ENCODE results near the gene FAAH. TPM values are rescaled to one million over a fixed set of nuclear protein-coding genes. Genes with fewer than 3 reads are reported as not detected.

The FAAH gene
- total and polyA plus RNA-seq, 2 of the 13 experiments (the other 11 are each of a cell fraction or from before 2014, with no cell fraction given), result 5.4 to 11.0 TPM

DNA sequence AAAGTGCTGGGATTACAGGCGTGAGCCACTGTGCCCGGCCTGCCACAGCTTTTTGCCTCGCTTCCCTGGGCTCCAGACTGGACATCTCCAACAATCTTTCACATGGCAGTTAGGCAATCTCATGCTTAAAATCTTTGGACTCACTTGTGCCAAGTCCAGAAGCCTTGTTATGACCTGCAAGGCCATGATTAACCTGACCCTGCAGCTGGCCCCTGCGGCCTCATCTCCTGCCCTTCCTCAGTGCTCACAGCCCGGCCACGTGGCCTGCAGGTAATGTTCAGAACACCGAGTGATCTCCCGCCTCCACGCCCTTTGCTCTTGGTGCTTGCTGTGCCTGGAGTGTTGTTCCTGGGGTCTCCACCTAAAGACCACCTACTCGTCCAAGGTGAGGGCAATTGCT is 24.9 kb downstream of the FAAH start (continued):
- TF ChIP-seq, protein P1, sequence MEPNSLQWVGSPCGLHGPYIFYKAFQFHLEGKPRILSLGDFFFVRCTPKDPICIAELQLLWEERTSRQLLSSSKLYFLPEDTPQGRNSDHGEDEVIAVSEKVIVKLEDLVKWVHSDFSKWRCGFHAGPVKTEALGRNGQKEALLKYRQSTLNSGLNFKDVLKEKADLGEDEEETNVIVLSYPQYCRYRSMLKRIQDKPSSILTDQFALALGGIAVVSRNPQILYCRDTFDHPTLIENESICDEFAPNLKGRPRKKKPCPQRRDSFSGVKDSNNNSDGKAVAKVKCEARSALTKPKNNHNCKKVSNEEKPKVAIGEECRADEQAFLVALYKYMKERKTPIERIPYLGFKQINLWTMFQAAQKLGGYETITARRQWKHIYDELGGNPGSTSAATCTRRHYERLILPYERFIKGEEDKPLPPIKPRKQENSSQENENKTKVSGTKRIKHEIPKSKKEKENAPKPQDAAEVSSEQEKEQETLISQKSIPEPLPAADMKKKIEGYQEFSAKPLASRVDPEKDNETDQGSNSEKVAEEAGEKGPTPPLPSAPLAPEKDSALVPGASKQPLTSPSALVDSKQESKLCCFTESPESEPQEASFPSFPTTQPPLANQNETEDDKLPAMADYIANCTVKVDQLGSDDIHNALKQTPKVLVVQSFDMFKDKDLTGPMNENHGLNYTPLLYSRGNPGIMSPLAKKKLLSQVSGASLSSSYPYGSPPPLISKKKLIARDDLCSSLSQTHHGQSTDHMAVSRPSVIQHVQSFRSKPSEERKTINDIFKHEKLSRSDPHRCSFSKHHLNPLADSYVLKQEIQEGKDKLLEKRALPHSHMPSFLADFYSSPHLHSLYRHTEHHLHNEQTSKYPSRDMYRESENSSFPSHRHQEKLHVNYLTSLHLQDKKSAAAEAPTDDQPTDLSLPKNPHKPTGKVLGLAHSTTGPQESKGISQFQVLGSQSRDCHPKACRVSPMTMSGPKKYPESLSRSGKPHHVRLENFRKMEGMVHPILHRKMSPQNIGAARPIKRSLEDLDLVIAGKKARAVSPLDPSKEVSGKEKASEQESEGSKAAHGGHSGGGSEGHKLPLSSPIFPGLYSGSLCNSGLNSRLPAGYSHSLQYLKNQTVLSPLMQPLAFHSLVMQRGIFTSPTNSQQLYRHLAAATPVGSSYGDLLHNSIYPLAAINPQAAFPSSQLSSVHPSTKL (CRISPR knock-in tag; IDR thresholded peaks at IDR 0.05), result peak; percentile 77; the same call in 1 of the 2 replicates
- TF ChIP-seq NFE2L1 (CRISPR knock-in tag; IDR thresholded peaks at IDR 0.05; ENCODE audit: borderline replicate concordance), result no peak
- TF ChIP-seq, protein P2, sequence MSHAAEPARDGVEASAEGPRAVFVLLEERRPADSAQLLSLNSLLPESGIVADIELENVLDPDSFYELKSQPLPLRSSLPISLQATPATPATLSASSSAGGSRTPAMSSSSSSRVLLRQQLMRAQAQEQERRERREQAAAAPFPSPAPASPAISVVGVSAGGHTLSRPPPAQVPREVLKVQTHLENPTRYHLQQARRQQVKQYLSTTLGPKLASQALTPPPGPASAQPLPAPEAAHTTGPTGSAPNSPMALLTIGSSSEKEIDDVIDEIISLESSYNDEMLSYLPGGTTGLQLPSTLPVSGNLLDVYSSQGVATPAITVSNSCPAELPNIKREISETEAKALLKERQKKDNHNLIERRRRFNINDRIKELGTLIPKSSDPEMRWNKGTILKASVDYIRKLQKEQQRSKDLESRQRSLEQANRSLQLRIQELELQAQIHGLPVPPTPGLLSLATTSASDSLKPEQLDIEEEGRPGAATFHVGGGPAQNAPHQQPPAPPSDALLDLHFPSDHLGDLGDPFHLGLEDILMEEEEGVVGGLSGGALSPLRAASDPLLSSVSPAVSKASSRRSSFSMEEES (CRISPR knock-in tag; IDR thresholded peaks at IDR 0.05), result peak; percentile 42; the same call in 1 of the 2 replicates
- no peak for TF ChIP-seq TEAD3 (CRISPR knock-in tag; optimal IDR thresholded peaks at IDR 0.05; ENCODE audit: borderline replicate concordance)
- no peak for TF ChIP-seq RFX5 (IDR thresholded peaks at IDR 0.05; ENCODE audit: low read depth, low read length)
- no peak for TF ChIP-seq SMARCC2 (IDR thresholded peaks at IDR 0.05)
- TF ChIP-seq ZBTB20 (CRISPR knock-in tag; IDR thresholded peaks at IDR 0.05; ENCODE audit: borderline replicate concordance, low read depth), result no peak
- TF ChIP-seq HNF4A (CRISPR knock-in tag; IDR thresholded peaks at IDR 0.05), result peak; percentile 82
- TF ChIP-seq MED1 (CRISPR knock-in tag; IDR thresholded peaks at IDR 0.05), result 0 out of 2 replicates have a peak, but pooled peaks have one; percentile 48
- TF ChIP-seq, protein P3, sequence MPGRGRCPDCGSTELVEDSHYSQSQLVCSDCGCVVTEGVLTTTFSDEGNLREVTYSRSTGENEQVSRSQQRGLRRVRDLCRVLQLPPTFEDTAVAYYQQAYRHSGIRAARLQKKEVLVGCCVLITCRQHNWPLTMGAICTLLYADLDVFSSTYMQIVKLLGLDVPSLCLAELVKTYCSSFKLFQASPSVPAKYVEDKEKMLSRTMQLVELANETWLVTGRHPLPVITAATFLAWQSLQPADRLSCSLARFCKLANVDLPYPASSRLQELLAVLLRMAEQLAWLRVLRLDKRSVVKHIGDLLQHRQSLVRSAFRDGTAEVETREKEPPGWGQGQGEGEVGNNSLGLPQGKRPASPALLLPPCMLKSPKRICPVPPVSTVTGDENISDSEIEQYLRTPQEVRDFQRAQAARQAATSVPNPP (CRISPR knock-in tag; IDR thresholded peaks at IDR 0.05), result peak; percentile 34; the same call in 1 of the 2 replicates
- no peak for TF ChIP-seq IKZF4 (CRISPR knock-in tag; IDR thresholded peaks at IDR 0.05; ENCODE audit: borderline replicate concordance, low read depth, not compliant biosample characterization)
- no peak for TF ChIP-seq ZNF605 (CRISPR knock-in tag; IDR thresholded peaks at IDR 0.05)
- TF ChIP-seq ZFP1 (CRISPR knock-in tag; IDR thresholded peaks at IDR 0.05), result no peak
- no peak for TF ChIP-seq ZNF782 (CRISPR knock-in tag; IDR thresholded peaks at IDR 0.05; ENCODE audit: borderline replicate concordance)
- TF ChIP-seq, protein P4, sequence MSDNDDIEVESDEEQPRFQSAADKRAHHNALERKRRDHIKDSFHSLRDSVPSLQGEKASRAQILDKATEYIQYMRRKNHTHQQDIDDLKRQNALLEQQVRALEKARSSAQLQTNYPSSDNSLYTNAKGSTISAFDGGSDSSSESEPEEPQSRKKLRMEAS (IDR thresholded peaks at IDR 0.05), result peak; percentile 96
- peak; percentile 49; the same call in 1 of the 2 replicates for TF ChIP-seq HOXA3 (CRISPR knock-in tag; IDR thresholded peaks at IDR 0.05)
- peak; percentile 60 for TF ChIP-seq ZFX (CRISPR knock-in tag; IDR thresholded peaks at IDR 0.05; ENCODE audit: low read depth)
- TF ChIP-seq ZNF644 (CRISPR knock-in tag; IDR thresholded peaks at IDR 0.05; ENCODE audit: low read depth), result peak; percentile 81
- TF ChIP-seq SP2 (CRISPR knock-in tag; IDR thresholded peaks at IDR 0.05), result no peak
- TF ChIP-seq YY1 (IDR thresholded peaks at IDR 0.05; ENCODE audit: insufficient read depth, insufficient replicate concordance, low read depth, low read length), result no peak
- TF ChIP-seq, protein P5, sequence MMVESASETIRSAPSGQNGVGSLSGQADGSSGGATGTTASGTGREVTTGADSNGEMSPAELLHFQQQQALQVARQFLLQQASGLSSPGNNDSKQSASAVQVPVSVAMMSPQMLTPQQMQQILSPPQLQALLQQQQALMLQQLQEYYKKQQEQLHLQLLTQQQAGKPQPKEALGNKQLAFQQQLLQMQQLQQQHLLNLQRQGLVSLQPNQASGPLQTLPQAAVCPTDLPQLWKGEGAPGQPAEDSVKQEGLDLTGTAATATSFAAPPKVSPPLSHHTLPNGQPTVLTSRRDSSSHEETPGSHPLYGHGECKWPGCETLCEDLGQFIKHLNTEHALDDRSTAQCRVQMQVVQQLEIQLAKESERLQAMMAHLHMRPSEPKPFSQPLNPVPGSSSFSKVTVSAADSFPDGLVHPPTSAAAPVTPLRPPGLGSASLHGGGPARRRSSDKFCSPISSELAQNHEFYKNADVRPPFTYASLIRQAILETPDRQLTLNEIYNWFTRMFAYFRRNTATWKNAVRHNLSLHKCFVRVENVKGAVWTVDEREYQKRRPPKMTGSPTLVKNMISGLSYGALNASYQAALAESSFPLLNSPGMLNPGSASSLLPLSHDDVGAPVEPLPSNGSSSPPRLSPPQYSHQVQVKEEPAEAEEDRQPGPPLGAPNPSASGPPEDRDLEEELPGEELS (CRISPR knock-in tag; IDR thresholded peaks at IDR 0.05), result no peak
- no peak for TF ChIP-seq FOXA1 (IDR thresholded peaks at IDR 0.05)
- TF ChIP-seq FOXA1 (CRISPR knock-in tag; IDR thresholded peaks at IDR 0.05), result no peak
